H1 (cell line): ENCODE measurements around the gene CD37. TPM values are rescaled to one million over a fixed set of nuclear protein-coding genes. Genes with fewer than 3 reads are reported as not detected.

Source experiments
- CTCF ChIA-PET: fragments of 300-600 bp; sonication (Branson Sonifier 250); formaldehyde crosslinking; loops from one replicate; lab custom pipeline; 2021; ENCODE audit not compliant: partially characterized antibody; lab: Charles Lee
- POLR2A ChIA-PET: fragments of 300-600 bp; sonication (Branson Sonifier 250); formaldehyde crosslinking; loops from one replicate; lab custom pipeline; 2021; ENCODE audit warnings: inconsistent platforms; ENCODE audit not compliant: partially characterized antibody; lab: Charles Lee
- DNase-seq, 2 experiments: peaks; one replicate each; pipeline versions ENCODE4 v3.0.0 to v3.0.0-alpha.2; 2010 to 2022; ENCODE audit warnings: low spot score in 2 of 2, low read depth in 1 of 2, mixed read lengths in 1 of 2
- FAIRE-seq: peaks from 2 replicates; lab custom pipeline; 2011; peaks lifted over from hg19 to GRCh38; lab: Jason Lieb, UNC
- H2AFZ ChIP-seq: 2 replicates; pipeline ENCODE4 v1.8.1; 2012; ENCODE audit warnings: low read length, inconsistent platforms
- H2AK5ac ChIP-seq: 2 replicates; pipeline ENCODE4 v1.6.1; 2013; ENCODE audit warnings: low read depth, low read length
- H2BK120ac ChIP-seq: replicated peaks from 2 replicates; pipeline ENCODE3; 2013; ENCODE audit warnings: low read depth, low read length, inconsistent platforms
- H2BK12ac ChIP-seq: 2 replicates; pipeline ENCODE4 v1.6.1; 2013; ENCODE audit warnings: low read depth, low read length
- H2BK15ac ChIP-seq: 2 replicates; pipeline ENCODE4 v1.6.1; 2013; ENCODE audit warnings: low read length
- H2BK20ac ChIP-seq: 2 replicates; pipeline ENCODE4 v1.6.1; 2013; ENCODE audit warnings: low read length
- H2BK5ac ChIP-seq: 2 replicates; pipeline ENCODE4 v1.6.1; 2013; ENCODE audit warnings: low read depth, low read length
- H3K14ac ChIP-seq: 2 replicates; pipeline ENCODE4 v1.6.1; 2013; ENCODE audit warnings: inconsistent platforms; ENCODE audit not compliant: insufficient read length
- H3K18ac ChIP-seq: 2 replicates; pipeline ENCODE4 v1.6.1; 2013; ENCODE audit warnings: low read length; ENCODE audit errors: extremely low read depth
- H3K23ac ChIP-seq: 2 replicates; pipeline ENCODE4 v1.6.1; 2013; ENCODE audit warnings: inconsistent platforms; ENCODE audit not compliant: insufficient read length
- H3K23me2 ChIP-seq: 2 replicates; pipeline ENCODE4 v1.6.1; 2013; ENCODE audit warnings: low read depth, low read length
- H3K27ac ChIP-seq: 2 replicates; pipeline ENCODE4 v1.6.1; 2011; ENCODE audit warnings: low read depth, low read length, inconsistent platforms
- H3K27me3 ChIP-seq, 4 experiments: replicated peaks in 1 of 4; 1 replicate in 1 of 4; 2 replicates in 3 of 4; pipeline versions ENCODE4 v1.6.1 to v1.8.1; 2011 to 2013; ENCODE audit warnings: low read length in 3 of 4, mild to moderate bottlenecking in 3 of 4, inconsistent platforms in 2 of 4, mixed read lengths in 2 of 4, moderate library complexity in 1 of 4; ENCODE audit not compliant: control insufficient read depth in 3 of 4, insufficient read depth in 3 of 4; ENCODE audit errors: extremely low read depth in 1 of 4
- H3K36me3 ChIP-seq, 4 experiments: 2 replicates each; pipeline versions ENCODE4 v1.6.1 to v1.8.1; 2011 to 2013; ENCODE audit warnings: mild to moderate bottlenecking in 4 of 4, low read length in 3 of 4, moderate library complexity in 2 of 4, control low read depth in 1 of 4, inconsistent platforms in 1 of 4; ENCODE audit not compliant: insufficient read depth in 4 of 4, control insufficient read depth in 2 of 4
- H3K4ac ChIP-seq: replicated peaks from 2 replicates; pipeline ENCODE3; 2013; ENCODE audit warnings: low read length, low read depth, mixed read lengths, inconsistent platforms; ENCODE audit not compliant: insufficient read length
- H3K4me1 ChIP-seq, 4 experiments: replicated peaks in 1 of 4; 1 replicate in 1 of 4; 2 replicates in 3 of 4; pipeline versions ENCODE4 v1.6.1 to v1.8.1; 2011 to 2013; ENCODE audit warnings: low read length in 3 of 4, inconsistent platforms in 2 of 4, mixed read lengths in 1 of 4; ENCODE audit not compliant: insufficient read depth in 4 of 4, control insufficient read depth in 3 of 4
- H3K4me2 ChIP-seq, 2 experiments: 2 replicates each; pipeline versions ENCODE4 v1.6.1 to v1.8.1; 2011 to 2013; ENCODE audit warnings: low read depth in 2 of 2, low read length in 2 of 2, control low read depth in 1 of 2, inconsistent platforms in 1 of 2, mild to moderate bottlenecking in 1 of 2; ENCODE audit not compliant: insufficient read depth in 1 of 2
- H3K4me3 ChIP-seq, 4 experiments: fragments of 200-600, 300-600 bp in 1 of 4; sonication (generic), shearing (Covaris generic), sonication (Bioruptor Twin) in 1 of 4; 2 replicates each; pipeline versions ENCODE4 v1.5.1 to v1.8.1; 2011 to 2016; ENCODE audit warnings: low read length in 4 of 4, low read depth in 3 of 4, control low read depth in 2 of 4, inconsistent platforms in 2 of 4, mild to moderate bottlenecking in 2 of 4, mixed read lengths in 1 of 4, moderate library complexity in 1 of 4; ENCODE audit not compliant: insufficient read depth in 2 of 4; ENCODE audit errors: extremely low read depth in 1 of 4
- H3K56ac ChIP-seq: replicated peaks from 2 replicates; pipeline ENCODE3; 2013; ENCODE audit warnings: low read depth, mild to moderate bottlenecking, mixed read lengths, low read length, inconsistent platforms; ENCODE audit not compliant: insufficient read length
- H3K79me1 ChIP-seq: 2 replicates; pipeline ENCODE4 v1.6.1; 2013; ENCODE audit warnings: low read depth, low read length, control low read depth
- H3K79me2 ChIP-seq, 2 experiments: 2 replicates each; pipeline versions ENCODE4 v1.6.1 to v1.8.1; 2012 to 2013; ENCODE audit warnings: low read length in 2 of 2, mild to moderate bottlenecking in 2 of 2, inconsistent platforms in 1 of 2; ENCODE audit not compliant: insufficient read depth in 2 of 2, control insufficient read depth in 1 of 2
- H3K9ac ChIP-seq, 4 experiments: replicated peaks in 1 of 4; 1 replicate in 1 of 4; 2 replicates in 3 of 4; pipeline versions ENCODE4 v1.6.1 to v1.8.1; 2011 to 2013; ENCODE audit warnings: low read depth in 3 of 4, low read length in 3 of 4, control low read depth in 2 of 4, mild to moderate bottlenecking in 2 of 4, moderate library complexity in 2 of 4, inconsistent platforms in 1 of 4; ENCODE audit errors: extremely low read depth in 1 of 4
- H3K9me3 ChIP-seq, 2 experiments: 2 replicates each; pipeline versions ENCODE4 v1.6.1 to v1.8.1; 2012 to 2013; ENCODE audit warnings: mild to moderate bottlenecking in 2 of 2, moderate library complexity in 2 of 2, control low read depth in 1 of 2, inconsistent platforms in 1 of 2, low read depth in 1 of 2, low read length in 1 of 2, mixed read lengths in 1 of 2; ENCODE audit not compliant: insufficient read depth in 2 of 2
- H4K20me1 ChIP-seq, 2 experiments: replicated peaks in 1 of 2; 2 replicates each; pipeline versions ENCODE3 to v1.8.1; 2011 to 2013; ENCODE audit warnings: inconsistent platforms in 2 of 2, low read length in 2 of 2, mild to moderate bottlenecking in 1 of 2; ENCODE audit not compliant: insufficient read depth in 2 of 2, control insufficient read depth in 1 of 2
- H4K5ac ChIP-seq: 2 replicates; pipeline ENCODE4 v1.6.1; 2013; ENCODE audit warnings: low read length, low read depth, mixed read lengths, inconsistent platforms; ENCODE audit not compliant: insufficient read length
- H4K8ac ChIP-seq: 2 replicates; pipeline ENCODE4 v1.8.0; 2013; ENCODE audit warnings: mild to moderate bottlenecking, moderate library complexity, low read length, inconsistent platforms; ENCODE audit not compliant: insufficient read depth; ENCODE audit errors: extremely low read depth
- H4K91ac ChIP-seq: replicated peaks from 2 replicates; pipeline ENCODE3; 2013; ENCODE audit warnings: low read length, mixed read lengths, inconsistent platforms; ENCODE audit not compliant: insufficient read length
- CHD2 ChIP-seq: IDR thresholded peaks from 2 replicates; pipeline ENCODE4 v1.6.1; 2012; ENCODE audit warnings: low read length, improper control_type of control experiment
- MAFK ChIP-seq: IDR thresholded peaks from 2 replicates; pipeline ENCODE4 v1.6.1; 2012; ENCODE audit warnings: low read depth, mild to moderate bottlenecking, improper control_type of control experiment, low read length
- WGBS, 2 experiments: shearing (Covaris generic) in 1 of 2; methylation state at CpG; one replicate each; pipeline versions ENCODE4 v1.1.6 to v1.1.7; 2013 to 2015; ENCODE audit warnings: low lambda C conversion rate in 2 of 2, mixed read lengths in 2 of 2, inconsistent platforms in 1 of 2, low coverage in 1 of 2, missing lambda C conversion rate in 1 of 2; ENCODE audit not compliant: insufficient replicate concordance in 2 of 2, insufficient coverage in 1 of 2, insufficient read length in 1 of 2; ENCODE audit errors: extremely low coverage in 1 of 2, missing lambda C conversion rate in 1 of 2; 5-methylcytosine and 5-hydroxymethylcytosine counted together
- polyA plus RNA-seq, 7 experiments: library from polyadenylated mRNA; depleted of rRNA in 3 of 7; stranded (reverse) in 5 of 7; unstranded in 2 of 7; fragments of >200 nt in 5 of 7; fragments of 200-250 nt in 2 of 7; gene quantifications; 1 replicate in 5 of 7; 2 replicates in 1 of 7; 4 replicates in 1 of 7; pipeline versions ENCODE4 v1.2.1 to v1.2.3, GENCODE V29; 2011 to 2013; ENCODE audit warnings: missing spikeins in 2 of 7, mixed read lengths in 2 of 7
- total RNA-seq: library from RNA; stranded (reverse); fragmentation: NEBNext Ultra II Directional; extraction: Animal tissue kit (Norgen Biotek cat#: 25700); gene quantifications from 2 replicates; pipeline ENCODE4 v1.2.1, GENCODE V29; 2021

Gene CD37
- total and polyA plus RNA-seq, 2 of the 8 experiments (the other 6 are each of a cell fraction or from before 2014, with no cell fraction given), result not detected

GRCh38 chr19:49383599-49383998 is 48.4 kb downstream of the CD37 start:
- H3K9me3 ChIP-seq, result peaks cover 0 to 7% of the 10 kb centered on the region in 2 experiments; a peak in 3 of 4 replicates

More at GRCh38 chr19:49383599-49383998, 48.4 kb downstream of the CD37 start:
- no peaks in the 10 kb centered on the region for H3K79me1 ChIP-seq
- no peak overlapping the region for H3K27ac ChIP-seq
- H4K8ac ChIP-seq, result no peak overlapping the region
- FAIRE-seq (no peak), DNase-seq (no peak)
- no peak overlapping the region for H3K14ac ChIP-seq
- H2BK5ac ChIP-seq, result no peak overlapping the region
- H3K4me3 ChIP-seq, result no peak overlapping the region
- H2AFZ ChIP-seq, result no peak overlapping the region
- no peak overlapping the region for H2BK12ac ChIP-seq
- H2BK20ac ChIP-seq, result no peak overlapping the region
- H3K27me3 ChIP-seq, result no peaks in the 10 kb centered on the region
- H4K20me1 ChIP-seq, result no peaks in the 10 kb centered on the region
- H3K9ac ChIP-seq, result no peak overlapping the region
- no peaks in the 10 kb centered on the region for H3K23me2 ChIP-seq
- ChIA-PET CTCF (interaction anchor here (0.5 to 2.0 kb wide), 5 partner anchors 8 to 90 kb away, joined by 3 to 11 read pairs (median 3); partner anchors contain the start of gene FLT3LG), POLR2A (no interaction called here)
- 71% methylated on average over 1 of the region's 1 CpG; no CpG with 5 or more reads in 1 of the 2 experiments for WGBS, 2 experiments
- no peak overlapping the region for H2BK120ac ChIP-seq
- H3K56ac ChIP-seq, result no peak overlapping the region
- no peaks in the 10 kb centered on the region for H3K36me3 ChIP-seq
- TF ChIP-seq MAFK (peak; percentile 14; the same call in 1 of the 2 replicates), CHD2 (no peak)
- H4K91ac ChIP-seq, result no peak overlapping the region
- H4K5ac ChIP-seq, result no peak overlapping the region
- no peak overlapping the region for H3K23ac ChIP-seq
- H3K4me2 ChIP-seq, result no peak overlapping the region
- H3K4ac ChIP-seq, result no peak overlapping the region
- no peak overlapping the region for H2AK5ac ChIP-seq
- no peak overlapping the region for H2BK15ac ChIP-seq
- no peaks in the 10 kb centered on the region for H3K4me1 ChIP-seq
- H3K79me2 ChIP-seq, result no peaks in the 10 kb centered on the region
- no peak overlapping the region for H3K18ac ChIP-seq
